ENCODE measurements around the gene LAMP2. TPM values are rescaled to one million over a fixed set of nuclear protein-coding genes. Genes with fewer than 3 reads are reported as not detected.

The LAMP2 gene
- total and polyA plus RNA-seq, 10 of the 15 experiments (the other 5 are each of a cell fraction or from before 2014, with no cell fraction given) = 21.0 to 48.1 (median 27.3) TPM

GRCh38 chrX:120429776-120430540 lies 39.1 kb downstream of the LAMP2 start:
- BruUV-seq (replicated peaks) = no TSS peak
- no peak overlapping the region for H3K4me3 ChIP-seq
- no peaks in the 10 kb centered on the region for H3K36me3 ChIP-seq (ENCODE audit: control insufficient read depth in 2 of 2, insufficient read depth in 2 of 2, low read length in 1 of 2)
- no peaks in the 10 kb centered on the region for H4K20me1 ChIP-seq (ENCODE audit: control insufficient read depth, insufficient read depth)
- SMC1A ChIA-PET (ENCODE audit: uncharacterized antibody, unreplicated experiment) = interaction anchor here (0.6 to 1.3 kb wide), 2 partner anchors 10 to 518 kb away, joined by 3 to 4 read pairs; no protein-coding TSS in a partner anchor
- CTCF ChIA-PET = no interaction called here
- no peak for DNase-seq (ENCODE audit: low read depth, low spot score)
- H3K9me3 ChIP-seq (replicated peaks; ENCODE audit: control insufficient read depth, insufficient read depth, low read length) = no peaks in the 10 kb centered on the region
- no peak overlapping the region for H3K9ac ChIP-seq (ENCODE audit: control insufficient read depth, insufficient read depth, low read length)
- H3K4me2 ChIP-seq (ENCODE audit: control insufficient read depth, insufficient read depth) = no peak overlapping the region
- intact Hi-C loops (cut with micrococcal nuclease; ENCODE audit: unreplicated experiment) (no loop called here), in situ Hi-C loops (cut with MboI) (no loop called here)
- H3K27ac ChIP-seq (ENCODE audit: control insufficient read depth, insufficient read depth) = no peak overlapping the region
- H2AFZ ChIP-seq (ENCODE audit: control insufficient read depth, low read depth, low read length) = no peak overlapping the region
- RAD21 ChIA-PET (ENCODE audit: unreplicated experiment) = no interaction called here
- H3K4me1 ChIP-seq (ENCODE audit: control insufficient read depth, insufficient read depth, low read length) = no peaks in the 10 kb centered on the region
- POLR2A ChIA-PET = no interaction called here
- H3K79me2 ChIP-seq (ENCODE audit: control insufficient read depth, insufficient read depth, low read length) = no peaks in the 10 kb centered on the region
- H3K27me3 ChIP-seq (replicated peaks in 1 of 2; ENCODE audit: control insufficient read depth in 2 of 2, insufficient read depth in 2 of 2, low read length in 1 of 2) = no peaks in the 10 kb centered on the region
- no peak; the same call in 1 of the 3 replicates for ATAC-seq
- WGBS (ENCODE audit: insufficient coverage, insufficient replicate concordance, low lambda C conversion rate, missing lambda C conversion rate) = 2% methylated on average over 2 of the region's 2 CpGs
- no peak for FAIRE-seq
- TF ChIP-seq YY1 (IDR thresholded peaks at IDR 0.05; ENCODE audit: low read depth, low read length) = peak; percentile 42; the same call in 1 of the 2 replicates
- no peak for TF ChIP-seq HCFC1 (IDR thresholded peaks at IDR 0.05; ENCODE audit: low read length)
- no peak for TF ChIP-seq FOXM1 (IDR thresholded peaks at IDR 0.05; ENCODE audit: low read depth, low read length)
- TF ChIP-seq ZBTB33 (IDR thresholded peaks at IDR 0.05) = no peak
- no peak for TF ChIP-seq MEF2B (IDR thresholded peaks at IDR 0.05; ENCODE audit: partially characterized antibody, poor library complexity, severe bottlenecking)
- no peak for TF ChIP-seq SP1 (IDR thresholded peaks at IDR 0.05; ENCODE audit: low read depth, low read length)
- TF ChIP-seq E2F4 (IDR thresholded peaks at IDR 0.05; ENCODE audit: low read depth, low read length) = no peak
- no peak for TF ChIP-seq ZNF207 (IDR thresholded peaks at IDR 0.05; ENCODE audit: borderline replicate concordance)
- peak; percentile 67 for TF ChIP-seq PKNOX1 (IDR thresholded peaks at IDR 0.05)
- no peak for TF ChIP-seq SPI1 (IDR thresholded peaks at IDR 0.05; ENCODE audit: borderline replicate concordance, insufficient read depth, low read depth, low read length)
- no peak for TF ChIP-seq ZZZ3 (IDR thresholded peaks at IDR 0.05; ENCODE audit: control insufficient read depth, insufficient read length, low read depth)
- TF ChIP-seq KLF5 (IDR thresholded peaks at IDR 0.05; ENCODE audit: partially characterized antibody) = no peak
- no peak for TF ChIP-seq POU2F2 (IDR thresholded peaks at IDR 0.05; ENCODE audit: borderline replicate concordance, low read depth, low read length)
- no peak for TF ChIP-seq ZNF687 (IDR thresholded peaks at IDR 0.05)
- peak; percentile 64 for TF ChIP-seq JUNB (IDR thresholded peaks at IDR 0.05)
- no peak for TF ChIP-seq NRF1 (conservative IDR thresholded peaks at IDR 0.05; ENCODE audit: low read depth, low read length)

All from GM12878 (cell line).